GM13977 (cell line): ENCODE results near the gene CCSER1.

Experiments
- DNase-seq: peaks from one replicate; pipeline ENCODE4 v3.0.0; 2012; ENCODE audit warnings: low spot score
- in situ Hi-C: fragments of 300-500 bp; cut with MboI; formaldehyde crosslinking; loops from one replicate; pipeline ENCODE4 v1.12.0; 2022; ENCODE audit warnings: low sequenced_read_pairs, low pct_unique_long_range_greater_than_20kb, mixed read lengths, inconsistent platforms; ENCODE audit not compliant: unreplicated experiment
- TF ChIP-seq, protein P1 (sequence below): IDR thresholded peaks from 2 replicates; pipeline ENCODE4 v1.5.1; 2012; ENCODE audit warnings: mild to moderate bottlenecking, control low read depth; ENCODE audit not compliant: insufficient read depth; ENCODE audit errors: extremely low read depth, missing control alignments

Gene CCSER1

DNA sequence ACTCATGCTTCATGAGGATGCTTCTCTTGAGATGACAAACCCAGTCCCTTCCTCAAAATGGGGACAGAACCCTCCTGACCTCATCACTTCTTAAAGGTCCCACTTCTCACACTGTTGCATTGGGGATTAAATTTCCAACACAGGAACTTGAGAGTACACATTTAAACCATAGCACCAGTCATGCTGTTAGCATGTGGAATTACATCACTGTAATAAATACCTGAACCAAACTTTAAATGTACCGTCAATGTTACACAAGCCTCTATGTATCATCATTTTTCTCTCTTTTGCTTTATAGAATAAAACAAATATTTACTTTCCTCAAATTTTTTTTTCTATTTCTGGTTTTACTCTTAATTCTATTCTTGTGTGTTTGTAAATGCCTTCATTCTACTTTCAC is 448.2 kb downstream of the CCSER1 start:
- TF ChIP-seq, protein P1, sequence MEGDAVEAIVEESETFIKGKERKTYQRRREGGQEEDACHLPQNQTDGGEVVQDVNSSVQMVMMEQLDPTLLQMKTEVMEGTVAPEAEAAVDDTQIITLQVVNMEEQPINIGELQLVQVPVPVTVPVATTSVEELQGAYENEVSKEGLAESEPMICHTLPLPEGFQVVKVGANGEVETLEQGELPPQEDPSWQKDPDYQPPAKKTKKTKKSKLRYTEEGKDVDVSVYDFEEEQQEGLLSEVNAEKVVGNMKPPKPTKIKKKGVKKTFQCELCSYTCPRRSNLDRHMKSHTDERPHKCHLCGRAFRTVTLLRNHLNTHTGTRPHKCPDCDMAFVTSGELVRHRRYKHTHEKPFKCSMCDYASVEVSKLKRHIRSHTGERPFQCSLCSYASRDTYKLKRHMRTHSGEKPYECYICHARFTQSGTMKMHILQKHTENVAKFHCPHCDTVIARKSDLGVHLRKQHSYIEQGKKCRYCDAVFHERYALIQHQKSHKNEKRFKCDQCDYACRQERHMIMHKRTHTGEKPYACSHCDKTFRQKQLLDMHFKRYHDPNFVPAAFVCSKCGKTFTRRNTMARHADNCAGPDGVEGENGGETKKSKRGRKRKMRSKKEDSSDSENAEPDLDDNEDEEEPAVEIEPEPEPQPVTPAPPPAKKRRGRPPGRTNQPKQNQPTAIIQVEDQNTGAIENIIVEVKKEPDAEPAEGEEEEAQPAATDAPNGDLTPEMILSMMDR: no peak
- no peak for DNase-seq
- in situ Hi-C loops: no loop called here

DNA sequence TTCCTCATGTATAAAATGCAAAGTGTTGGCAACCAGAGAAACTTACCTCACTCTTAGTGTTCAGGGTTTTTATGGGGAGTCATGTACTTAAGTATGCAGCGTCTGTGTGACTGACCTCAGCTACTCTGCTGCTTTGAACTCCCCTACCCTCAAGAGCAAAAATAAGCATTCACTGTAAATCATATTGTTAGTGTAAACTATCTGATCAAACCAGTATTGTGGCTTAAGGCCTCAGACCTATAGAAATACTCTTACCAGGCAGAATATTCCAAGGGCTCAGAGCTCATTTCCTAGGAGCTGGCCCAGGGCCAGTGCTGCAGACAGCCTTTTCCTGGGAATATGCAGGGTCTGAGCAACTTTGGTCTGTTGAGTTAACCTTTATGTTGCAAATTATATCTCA is 453.1 kb downstream of the CCSER1 start:
- in situ Hi-C loops: no loop called here
- TF ChIP-seq, protein P1: no peak
- DNase-seq: no peak

DNA sequence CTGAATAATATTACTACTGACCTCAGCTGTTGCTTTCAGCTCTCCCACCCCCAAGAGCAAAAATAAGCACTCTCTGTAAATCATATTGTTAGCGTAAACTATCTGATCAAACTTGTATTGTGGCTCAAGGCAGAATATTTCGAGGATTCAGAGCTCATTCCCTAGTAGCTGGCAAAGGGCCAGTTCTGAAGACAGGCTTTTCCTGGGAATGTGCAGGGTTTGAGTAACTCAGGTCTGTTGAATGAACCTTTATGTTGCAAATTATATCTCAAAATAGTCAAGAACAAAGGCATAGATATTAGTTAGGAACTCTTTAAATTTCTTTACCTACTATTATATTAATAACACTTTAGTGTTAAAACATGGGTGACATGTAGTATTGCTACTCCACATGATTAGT is 454.9 kb downstream of the CCSER1 start:
- no peak for DNase-seq
- TF ChIP-seq, protein P1: no peak
- in situ Hi-C loops: no loop called here

DNA sequence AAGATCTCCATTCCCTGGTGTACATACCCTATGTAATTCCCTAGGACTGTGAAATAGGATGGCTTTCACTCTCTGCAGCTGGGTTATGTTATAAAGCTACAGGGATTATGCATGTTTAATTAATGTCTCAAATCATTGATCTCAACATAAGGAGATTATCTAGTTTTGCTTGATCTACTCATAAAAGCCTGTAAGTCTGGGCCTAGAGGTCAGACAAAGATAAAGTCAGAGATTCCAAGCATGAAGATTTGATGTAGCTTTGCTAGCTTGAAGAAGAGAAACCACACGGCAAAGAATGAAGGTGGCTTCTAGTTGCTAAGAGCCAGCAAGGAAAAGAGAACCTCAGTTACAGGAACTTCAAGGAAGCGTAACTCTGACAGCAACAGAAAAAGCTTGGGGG is 456.9 kb downstream of the CCSER1 start:
- DNase-seq: no peak
- TF ChIP-seq, protein P1: no peak
- in situ Hi-C loops: no loop called here

DNA sequence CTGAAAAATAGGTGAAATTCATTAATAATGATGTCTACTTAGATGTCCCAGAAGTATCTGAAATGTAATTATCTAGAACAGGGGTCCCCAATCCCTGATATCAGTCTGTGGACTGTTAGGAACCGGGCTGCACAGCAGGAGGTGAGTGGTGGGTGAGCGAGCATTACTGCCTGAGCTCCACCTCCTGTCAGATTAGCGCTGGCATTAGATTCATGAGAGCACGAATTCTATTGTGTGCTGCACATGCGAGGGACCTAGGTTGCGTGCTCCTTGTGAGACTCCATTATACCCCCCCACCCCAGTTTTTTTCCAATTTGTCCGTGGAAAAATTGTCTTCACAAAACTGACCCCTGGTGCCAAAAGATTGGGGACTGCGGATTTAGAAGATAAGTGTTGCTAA is 458.8 kb downstream of the CCSER1 start:
- in situ Hi-C loops: no loop called here
- TF ChIP-seq, protein P1: no peak
- no peak for DNase-seq

DNA sequence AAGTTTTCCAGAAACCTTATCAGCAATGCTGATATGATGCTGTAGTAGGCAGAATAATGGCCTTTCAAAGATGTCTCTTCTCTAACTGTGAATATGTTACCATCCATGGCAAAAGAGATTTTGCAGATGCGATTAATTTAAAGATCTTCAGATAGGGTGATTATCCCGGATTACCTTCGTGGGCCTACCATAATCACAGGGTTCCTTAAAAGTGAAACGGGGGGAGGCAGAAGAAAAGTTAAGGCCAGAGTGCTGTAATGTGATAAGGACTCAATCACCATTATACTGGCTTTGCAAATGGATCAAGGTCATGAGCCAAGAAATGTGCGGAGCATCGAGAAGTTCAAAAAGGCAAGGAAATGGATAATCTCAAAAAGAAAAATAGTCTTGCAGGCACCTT is 459.6 kb downstream of the CCSER1 start:
- TF ChIP-seq, protein P1: no peak
- DNase-seq: no peak
- in situ Hi-C loops: no loop called here

DNA sequence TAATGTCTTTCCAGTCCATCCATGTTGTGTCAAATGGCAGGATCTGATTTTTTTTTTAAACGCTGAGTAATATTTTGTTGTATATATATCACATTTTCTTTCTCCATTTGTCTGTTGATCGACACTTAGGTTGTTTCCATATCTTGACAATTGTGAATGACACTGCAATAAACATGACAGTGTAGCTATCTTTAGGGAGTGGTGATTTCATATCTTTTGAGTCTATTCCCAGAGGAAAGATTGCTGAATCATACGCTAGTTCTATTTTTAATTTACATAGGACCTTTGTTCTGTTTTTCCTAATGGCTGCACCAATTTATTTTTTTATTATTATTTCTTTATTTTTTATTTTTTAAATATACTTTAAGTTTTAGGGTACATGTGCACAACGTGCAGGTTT is 470.7 kb downstream of the CCSER1 start:
- in situ Hi-C loops: no loop called here
- no peak for DNase-seq
- TF ChIP-seq, protein P1: no peak
